Heart left ventricle (tissue), 16 donors: ENCODE results near the gene SWT1. TPM values are rescaled to one million over a fixed set of nuclear protein-coding genes. Genes with fewer than 3 reads are reported as not detected.

Experiments used
- ATAC-seq, 4 donors: fragments of 200-7000 bp; cut with Tn5 transposase; one replicate each; pipeline ENCODE4 v1.9.1; 2020 to 2022; ENCODE audit warnings: moderate library complexity in 4 of 4, mild to moderate bottlenecking in 3 of 4, moderate number of reproducible peaks in 1 of 4
- DNase-seq, 5 donors: peaks; one replicate each; pipeline ENCODE4 v3.0.0-alpha.2; 2020
- H3K27ac ChIP-seq, 12 donors: fragments of 200-600 bp; sonication (generic) in 4 of 12; one replicate each; pipeline versions ENCODE4 v1.5.0 to v1.8.0; 2016 to 2022; ENCODE audit warnings: mild to moderate bottlenecking in 2 of 12
- H3K27me3 ChIP-seq, 9 donors: fragments of 200-600 bp; sonication (generic) in 2 of 9; one replicate each; pipeline versions ENCODE4 v1.5.1 to v1.8.0; 2016 to 2022; ENCODE audit warnings: mild to moderate bottlenecking in 3 of 9
- H3K36me3 ChIP-seq, 9 donors: fragments of 200-600 bp; sonication (generic) in 2 of 9; one replicate each; pipeline versions ENCODE4 v1.5.0 to v1.8.0; 2018 to 2022; ENCODE audit warnings: mild to moderate bottlenecking in 2 of 9
- H3K4me1 ChIP-seq, 12 donors: fragments of 200-600 bp; sonication (generic) in 4 of 12; one replicate each; pipeline versions ENCODE4 v1.5.0 to v1.8.0; 2016 to 2022; ENCODE audit warnings: mild to moderate bottlenecking in 3 of 12
- H3K4me3 ChIP-seq, 12 donors: fragments of 200-600 bp; sonication (generic) in 4 of 12; one replicate each; pipeline versions ENCODE4 v1.5.0 to v1.8.0; 2017 to 2022; ENCODE audit warnings: mild to moderate bottlenecking in 9 of 12, moderate library complexity in 4 of 12
- H3K9me3 ChIP-seq, 12 donors: fragments of 200-600 bp; sonication (generic) in 4 of 12; one replicate each; pipeline versions ENCODE4 v1.5.0 to v1.8.0; 2016 to 2022; ENCODE audit warnings: mild to moderate bottlenecking in 1 of 12
- CTCF ChIP-seq, 12 donors: fragments of 200-600 bp; sonication (generic) in 4 of 12; IDR thresholded peaks; one replicate each; pipeline versions ENCODE4 v1.5.0 to v1.8.0; 2018 to 2022; ENCODE audit warnings: antibody characterized with exemption in 12 of 12, mild to moderate bottlenecking in 5 of 12
- POLR2A ChIP-seq, 2 donors: fragments of 450-650 bp; IDR thresholded peaks; one replicate each; pipeline ENCODE4 v1.6.1; 2017; ENCODE audit warnings: antibody characterized with exemption in 2 of 2, mild to moderate bottlenecking in 2 of 2, moderate library complexity in 2 of 2
- WGBS, 4 donors: extraction: QIAGEN DNeasy Blood & Tissue Kit in 2 of 4; methylation state at CpG; one replicate each; pipeline versions ENCODE4 v1.1.5 to v1.1.7; 2013 to 2018; 5-methylcytosine and 5-hydroxymethylcytosine counted together
- intact Hi-C, 10 donors: fragments of 100-400 bp; cut with DNase I; formaldehyde crosslinking; loops; one replicate each; pipeline versions ENCODE4 v1.11.1 to v1.14.2; 2022
- long read RNA-seq, 3 donors: library from polyadenylated mRNA; unstranded; transcript quantifications; one replicate each; pipeline ENCODE4 v2.0.0, GENCODE V29; 2020 to 2021
- polyA plus RNA-seq, 2 donors: library from polyadenylated mRNA; stranded (reverse); fragments of 200-250 nt; gene quantifications; one replicate each; pipeline ENCODE4 v1.2.3, GENCODE V29; 2013
- total RNA-seq, 9 donors: library from RNA; depleted of rRNA in 2 of 9; stranded (reverse); fragments of >200 nt in 2 of 9; fragmentation: NEBNext Ultra II Directional in 3 of 9; extraction: Animal tissue kit (Norgen Biotek cat#: 25700) in 3 of 9; gene quantifications; one replicate each; pipeline versions ENCODE4 v1.1.0 to v1.2.4, GENCODE V29; 2016 to 2023
- donor health status: ischemic (EF 13 %, LVEDD 7.1; RV severe dilation, severe dysfunction).
- donor health status: healthy with polysubstance abuse.
- donor health status: DM: no; HTN: yes; CAD: no.
- donor health status: DM: no; HTN: no; CAD: no.
- donor health status: ischemic (EF 25% LVEDD 6.9; RV normal size, moderate dysfunction).
- donor health status: ischemic (EF 25% LVEDD 5.7; RV mildly dilated, moderate dysfunction).
- donor health status: healthy.
- donor health status: DM: yes; HTN: yes; CAD: no.
- donor health status: ischemic (EF 35%, LVEDD 5.7; RV mildly dilated, moderate dysfunction).
- donor health status: nonischemic (EF 11% LVEDD 7.7; RV severe dilation, severe dysfunction).
- donor health status: DM: yes; HTN: yes; CAD: no.
- donor health status: PGD.
- donor health status: ischemic (EF 29% LVEDD 5.4; RV normal size, mild dysfunction).
- donor health status: nonischemic (EF 23%, LVEDD 6.1; RV moderate dilation, normal function).

SWT1 gene, protein sequence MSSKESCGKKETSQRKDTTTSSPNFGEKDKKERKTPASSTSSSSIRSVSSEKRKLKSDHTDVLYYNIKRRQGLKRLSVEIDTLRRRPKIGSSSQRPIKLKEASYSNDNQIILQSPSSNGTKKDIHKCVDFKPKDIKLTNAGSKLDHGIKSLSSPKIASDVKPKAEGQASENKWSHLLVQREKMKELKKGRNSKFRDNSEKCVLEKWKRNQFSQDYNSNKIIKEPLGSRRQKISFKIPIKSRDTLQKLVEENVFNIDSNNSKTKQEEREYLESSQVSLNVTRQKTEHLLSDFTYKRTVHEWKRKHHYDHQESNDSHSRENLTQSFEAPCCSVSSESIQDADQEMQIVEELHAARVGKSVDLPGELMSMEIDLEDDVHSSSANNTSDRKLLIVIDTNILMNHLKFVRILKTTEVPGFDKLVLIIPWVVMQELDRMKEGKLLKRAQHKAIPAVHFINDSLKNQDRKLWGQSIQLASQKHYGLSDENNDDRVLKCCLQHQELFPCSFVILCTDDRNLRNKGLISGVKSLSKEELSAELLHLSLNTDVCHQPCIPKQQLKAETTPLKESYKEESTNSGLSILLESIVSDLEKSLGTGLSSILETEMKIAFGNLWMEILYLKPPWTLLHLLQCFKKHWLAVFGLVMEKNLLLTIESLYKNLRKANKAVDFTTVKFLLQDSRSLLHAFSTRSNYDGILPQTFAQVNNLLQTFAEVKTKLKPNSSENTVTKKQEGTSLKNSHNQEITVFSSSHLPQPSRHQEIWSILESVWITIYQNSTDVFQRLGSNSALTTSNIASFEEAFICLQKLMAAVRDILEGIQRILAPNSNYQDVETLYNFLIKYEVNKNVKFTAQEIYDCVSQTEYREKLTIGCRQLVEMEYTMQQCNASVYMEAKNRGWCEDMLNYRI
- total RNA-seq (1 to 10 TPM; 3.9 to 8.5 (median 5.5) TPM), polyA plus RNA-seq (1 to 10 TPM; 1.7 to 2.3 TPM)
- long read RNA-seq, donor 1, partial matches to known transcripts: 2 of 8 reads
- long read RNA-seq, donor 1, other reads (novel, unspliced or antisense): 5 of 8 reads
- long read RNA-seq, donor 2, partial matches to known transcripts: 1 of 16 reads
- long read RNA-seq, donor 2, other reads (novel, unspliced or antisense): 12 of 16 reads
- long read RNA-seq, donor 3, partial matches to known transcripts: 2 of 8 reads
- long read RNA-seq, donor 3, other reads (novel, unspliced or antisense): 6 of 8 reads

GRCh38 chr1:185156854-185157598, at the start of gene SWT1, which contains the start of gene TRMT1L:
SWT1 (plus strand) TSS chr1:185157167; CDS start chr1:185160842, 3,675 bp downstream.
TRMT1L (minus strand) TSS chr1:185156953; CDS start chr1:185156712, 241 bp downstream.
- H3K27me3 ChIP-seq: no peaks in the 10 kb centered on the region
- DNase-seq (peak; percentile 99 to 100 (median 99)), ATAC-seq (peak; percentile 96 to 98 (median 98))
- no peaks in the 10 kb centered on the region for H3K9me3 ChIP-seq
- peak within 1 kb of the TSS; percentile 86 to 99 (median 97) for H3K27ac ChIP-seq
- 0 to 1% (median 0%) methylated on average over 39 to 63 of the region's 63 CpGs for WGBS, 4 donors
- peak within 1 kb of the TSS; percentile 70 to 92 (median 80) for H3K4me3 ChIP-seq
- no peak for TF ChIP-seq CTCF (IDR thresholded peaks at IDR 0.05)
- peak; percentile 91 to 98 for TF ChIP-seq POLR2A (IDR thresholded peaks at IDR 0.05)
- peaks cover 0 to 14% (median 4%) of the 10 kb centered on the region in 9 donors for H3K36me3 ChIP-seq
- intact Hi-C loops: loop anchor here in 7 of 10 donors (2.0 to 10.0 kb wide), 8 partner anchors 110 to 1220 kb away; partner anchors contain the start of genes RNF2 (in 4 of the 7), EDEM3 (in 3 of the 7), NIBAN1 (in 1 of the 7) and ODR4 (in 1 of the 7)
- peaks cover 0 to 55% (median 34%) of the 10 kb centered on the region in 12 donors for H3K4me1 ChIP-seq

- TF ChIP-seq POLR2A (IDR thresholded peaks at IDR 0.05) (no peak), CTCF (IDR thresholded peaks at IDR 0.05) (no peak)
- ATAC-seq: no peak
These were observed 48.6 kb upstream of the SWT1 start for GRCh38 chr1:185108321-185108720.

GRCh38 chr1:185110145-185110544, 46.8 kb upstream of the SWT1 start:
- Histone ChIP-seq H3K27me3 (no peaks in the 10 kb centered on the region), H3K27ac (no peak overlapping the region), H3K36me3 (no peaks in the 10 kb centered on the region), H3K4me3 (no peak overlapping the region), H3K9me3 (peaks cover 0 to 40% (median 17%) of the 10 kb centered on the region in 12 donors), H3K4me1 (no peaks in the 10 kb centered on the region)
- intact Hi-C loops: no loop called here
- DNase-seq (no peak), ATAC-seq (no peak)
- TF ChIP-seq CTCF (IDR thresholded peaks at IDR 0.05): no peak
- TF ChIP-seq POLR2A (IDR thresholded peaks at IDR 0.05): no peak

More at GRCh38 chr1:185108321-185108720, 48.6 kb upstream of the SWT1 start:
- Histone ChIP-seq H3K27ac (no peak overlapping the region), H3K27me3 (no peaks in the 10 kb centered on the region), H3K4me3 (no peak overlapping the region), H3K36me3 (peaks cover 0 to 11% (median 0%) of the 10 kb centered on the region in 9 donors), H3K4me1 (no peaks in the 10 kb centered on the region), H3K9me3 (peaks cover 0 to 40% (median 17%) of the 10 kb centered on the region in 12 donors)
- intact Hi-C loops: no loop called here
- DNase-seq: no peak
